Measurements from ENCODE around the gene OR6C3. TPM values are rescaled to one million over a fixed set of nuclear protein-coding genes. Genes with fewer than 3 reads are reported as not detected.
"Not testable (repeated sequence)": the region's sequence is repeated elsewhere in the genome, so short reads cannot be mapped to it uniquely, and the experiment has no call there.

The OR6C3 gene
- total and polyA plus RNA-seq, 7 donors, result not detected

GRCh38 chr12:55320201-55320600, 10.3 kb upstream of the OR6C3 start:
- no peak for TF ChIP-seq POLR2AphosphoS5 (IDR thresholded peaks at IDR 0.05)
- TF ChIP-seq EP300 (IDR thresholded peaks at IDR 0.05), result no peak
- no peak for TF ChIP-seq POLR2A (IDR thresholded peaks at IDR 0.05)
- no peak for TF ChIP-seq CTCF (IDR thresholded peaks at IDR 0.05)
- Histone ChIP-seq H3K27ac (no peak overlapping the region), H3K4me3 (no peak overlapping the region), H3K27me3 (no peaks in the 10 kb centered on the region), H3K4me1 (no peaks in the 10 kb centered on the region), H3K9me3 (no peaks in the 10 kb centered on the region), H3K36me3 (no peaks in the 10 kb centered on the region)
- 37 to 53% methylated on average over 4 of the region's 4 CpGs for WGBS, 2 donors
- intact Hi-C loops (cut with DNase I), result no loop called here
- DNase-seq, result no peak

GRCh38 chr12:55325801-55326200, 4.7 kb upstream of the OR6C3 start:
- DNase-seq; H3K4me1 ChIP-seq; H3K27ac ChIP-seq; H3K4me3 ChIP-seq; H3K9me3 ChIP-seq; H3K27me3 ChIP-seq; H3K36me3 ChIP-seq; intact Hi-C loops (cut with DNase I): not testable (repeated sequence)
- WGBS, 2 donors, result 92 to 95% methylated on average over 6 of the region's 6 CpGs

- Histone ChIP-seq H3K36me3 (no peaks in the 10 kb centered on the region), H3K27ac (no peak overlapping the region), H3K27me3 (no peaks in the 10 kb centered on the region), H3K4me3 (no peak overlapping the region), H3K9me3 (no peaks in the 10 kb centered on the region), H3K4me1 (no peaks in the 10 kb centered on the region)
- intact Hi-C loops (cut with DNase I), result no loop called here
- 88 to 90% methylated on average over 10 of the region's 10 CpGs for WGBS, 2 donors
- no peak for DNase-seq
- TF ChIP-seq CTCF (IDR thresholded peaks at IDR 0.05), result no peak
- TF ChIP-seq EP300 (IDR thresholded peaks at IDR 0.05), result no peak
- no peak for TF ChIP-seq POLR2AphosphoS5 (IDR thresholded peaks at IDR 0.05)
- TF ChIP-seq POLR2A (IDR thresholded peaks at IDR 0.05), result no peak
Measured at GRCh38 chr12:55336002-55336401, 5.5 kb downstream of the OR6C3 start.

- H3K27me3 ChIP-seq; H3K4me3 ChIP-seq; DNase-seq; H3K27ac ChIP-seq; intact Hi-C loops (cut with DNase I); H3K4me1 ChIP-seq; H3K9me3 ChIP-seq; H3K36me3 ChIP-seq: not testable (repeated sequence)
- WGBS, 2 donors, result 52 to 64% methylated on average over 4 of the region's 4 CpGs
Measured at GRCh38 chr12:55355338-55355737, 24.8 kb downstream of the OR6C3 start.

- Histone ChIP-seq H3K27me3 (no peaks in the 10 kb centered on the region), H3K4me1 (no peaks in the 10 kb centered on the region), H3K36me3 (no peaks in the 10 kb centered on the region), H3K9me3 (no peaks in the 10 kb centered on the region), H3K27ac (no peak within 1 kb of the TSS), H3K4me3 (no peak within 1 kb of the TSS)
- TF ChIP-seq POLR2AphosphoS5 (IDR thresholded peaks at IDR 0.05) (no peak), POLR2A (IDR thresholded peaks at IDR 0.05) (no peak), EP300 (IDR thresholded peaks at IDR 0.05) (no peak), CTCF (IDR thresholded peaks at IDR 0.05) (no peak)
- 86 to 91% methylated on average over 4 of the region's 4 CpGs for WGBS, 2 donors
- intact Hi-C loops (cut with DNase I), result no loop called here
- DNase-seq, result no peak
Measured at GRCh38 chr12:55362675-55363074, 32.1 kb downstream of the OR6C3 start, which contains the start of gene OR6C75. Gene OR6C75, plus strand, starts transcription at chr12:55362975. Its CDS starts 2,136 bp downstream, at chr12:55365111.

- WGBS, 2 donors, result 76 to 77% methylated on average over 3 of the region's 3 CpGs
- TF ChIP-seq POLR2A (IDR thresholded peaks at IDR 0.05) (no peak), CTCF (IDR thresholded peaks at IDR 0.05) (no peak), POLR2AphosphoS5 (IDR thresholded peaks at IDR 0.05) (no peak), EP300 (IDR thresholded peaks at IDR 0.05) (no peak)
- DNase-seq, result no peak
Measured at GRCh38 chr12:55365086-55365485, 34.5 kb downstream of the OR6C3 start.

More at GRCh38 chr12:55365086-55365485, 34.5 kb downstream of the OR6C3 start:
- no peaks in the 10 kb centered on the region for H3K36me3 ChIP-seq
- no peaks in the 10 kb centered on the region for H3K27me3 ChIP-seq
- no peak overlapping the region for H3K27ac ChIP-seq
- H3K4me3 ChIP-seq, result no peak overlapping the region
- H3K4me1 ChIP-seq, result no peaks in the 10 kb centered on the region
- intact Hi-C loops (cut with DNase I), result no loop called here
- no peaks in the 10 kb centered on the region for H3K9me3 ChIP-seq
